Stimulated activated naive CD4-positive, alpha-beta T cell (primary cell): Measurements from ENCODE around the gene PARD6B.
"Not testable (repeated sequence)": the region's sequence is repeated elsewhere in the genome, so short reads cannot be mapped to it uniquely, and the experiment has no call there.

Experiments used
- DNase-seq, 6 experiments: peaks; one replicate each; lab custom pipeline; 2025; lab: John Stamatoyannopoulos, UW

PARD6B gene

DNA sequence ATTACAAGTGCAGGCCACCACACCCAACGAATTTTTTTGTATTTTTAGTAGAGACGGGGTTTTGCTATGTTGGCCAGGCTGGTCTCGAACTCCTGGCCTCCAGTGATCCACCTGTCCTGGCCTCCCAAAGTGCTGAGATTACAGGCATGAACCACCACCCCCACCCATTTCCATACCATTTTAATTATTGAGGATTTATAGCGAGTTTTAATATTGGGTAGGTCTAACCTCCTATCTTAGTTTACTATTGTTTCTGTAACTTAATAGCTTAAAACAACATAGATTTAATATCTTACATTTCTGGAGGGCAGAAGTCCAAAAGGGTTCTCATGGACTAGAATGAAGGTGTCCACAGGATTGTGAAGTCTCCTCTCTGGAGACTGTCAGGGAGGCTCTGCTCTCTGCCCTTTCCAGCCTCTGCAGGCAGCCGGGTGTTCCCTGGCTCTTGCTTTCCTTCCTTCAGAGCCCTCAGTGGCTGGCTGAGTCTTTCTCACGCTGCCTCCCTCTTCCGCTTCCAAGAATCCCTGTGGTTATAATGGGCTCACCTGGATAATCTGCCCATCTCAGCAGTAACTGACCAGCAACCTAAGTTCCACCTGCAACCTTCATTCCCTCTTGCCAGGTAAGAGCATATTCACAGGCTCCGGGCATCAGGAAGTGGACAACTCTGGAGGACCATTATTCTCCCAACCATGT is 44.9 kb downstream of the PARD6B start:
- no peak for DNase-seq

DNA sequence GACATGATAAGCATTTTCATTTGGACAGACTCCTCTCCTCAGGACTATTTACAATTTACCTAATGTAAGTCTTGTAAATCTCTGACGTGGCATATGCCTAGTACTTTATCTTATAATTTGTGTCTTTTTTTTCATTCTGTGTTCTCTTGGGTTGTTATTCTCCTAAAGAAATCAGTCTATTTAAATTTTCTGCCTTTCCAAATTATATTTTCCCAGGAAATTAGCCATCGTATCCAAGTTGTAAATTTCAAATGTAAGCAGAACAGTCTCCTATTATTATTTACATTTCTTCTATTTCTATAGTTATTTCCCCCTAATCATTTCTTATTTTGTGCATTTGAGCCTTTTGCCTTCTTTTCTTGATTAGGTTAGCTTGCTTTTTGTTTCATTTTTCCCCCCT is 46.0 kb downstream of the PARD6B start:
- DNase-seq = no peak

DNA sequence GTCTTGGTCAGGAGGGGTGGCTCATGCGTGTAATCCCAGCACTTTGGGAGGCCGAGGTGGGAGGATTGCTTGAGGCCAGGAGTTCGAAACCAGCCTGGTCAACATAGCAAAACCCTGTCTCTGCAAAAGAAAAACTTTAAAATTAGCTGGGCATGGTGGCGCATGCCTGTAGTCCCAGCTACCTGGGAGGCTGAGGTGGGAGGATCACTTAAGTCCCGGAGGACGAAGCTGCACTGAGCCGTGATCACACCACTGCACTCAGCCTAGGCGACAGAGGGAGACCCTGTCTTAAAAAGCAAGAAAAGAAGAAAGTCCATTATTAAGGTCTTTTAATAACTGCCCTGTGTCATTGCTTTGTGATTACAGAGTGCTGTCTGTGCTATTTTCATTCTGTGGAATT is 47.6 kb downstream of the PARD6B start:
- not testable (repeated sequence) for DNase-seq

DNA sequence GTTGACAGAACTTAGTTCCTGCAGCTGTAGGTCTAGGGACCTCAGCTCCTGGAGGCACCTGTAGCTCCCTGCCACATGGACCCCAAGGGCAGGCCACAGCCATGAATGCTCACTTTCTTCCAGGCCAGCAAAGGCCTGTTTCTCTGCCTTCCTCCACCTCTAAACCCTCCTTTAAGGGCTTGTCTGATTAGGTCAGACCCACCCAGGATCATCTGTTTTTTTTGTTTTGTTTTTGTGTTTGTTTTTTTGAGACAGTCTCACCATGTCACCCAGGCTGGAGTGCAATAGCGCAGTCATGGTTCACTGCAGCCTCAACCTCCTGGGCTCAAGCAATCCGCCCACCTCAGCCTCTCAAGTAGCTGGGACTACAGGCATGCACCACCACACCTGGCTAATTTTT is 52.0 kb downstream of the PARD6B start:
- DNase-seq = no peak

DNA sequence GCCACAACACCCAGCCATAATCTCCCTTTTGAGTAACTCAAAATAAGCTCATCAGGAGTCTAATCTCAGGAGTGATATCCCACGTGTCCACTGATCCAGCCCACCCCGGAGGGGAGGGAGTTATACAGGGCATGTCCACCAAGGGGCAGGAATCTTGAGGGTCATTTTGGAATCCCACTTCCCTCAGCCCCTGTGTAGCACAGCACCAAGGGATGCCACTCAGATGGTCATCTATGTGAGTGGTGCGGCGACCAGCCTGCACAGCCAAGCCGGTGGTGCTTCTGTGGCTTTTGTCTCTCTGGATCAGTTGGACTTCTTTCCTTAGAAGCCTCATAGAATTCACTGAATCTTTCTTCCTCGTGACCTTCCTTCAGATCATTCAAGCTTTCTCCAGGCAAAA is 52.5 kb downstream of the PARD6B start:
- no peak for DNase-seq

DNA sequence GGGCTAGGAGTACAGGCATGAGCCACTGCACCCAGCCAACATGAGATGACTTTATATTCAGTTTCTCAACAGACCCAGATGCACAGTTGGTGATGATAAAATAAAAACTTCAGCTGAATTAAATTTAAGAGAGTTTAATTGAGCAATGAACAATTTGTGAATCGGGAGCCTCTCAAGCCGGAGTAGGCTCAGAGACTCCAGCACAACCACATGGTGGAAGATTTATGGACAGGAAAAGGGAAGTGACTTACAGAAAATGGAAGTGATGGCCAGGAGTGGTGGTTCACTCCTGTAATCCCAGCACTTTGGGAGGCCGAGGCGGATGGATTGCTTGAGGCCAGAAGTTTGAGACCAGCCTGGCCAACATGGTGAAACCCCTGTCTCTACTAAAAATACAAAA is 53.1 kb downstream of the PARD6B start:
- no peak for DNase-seq

DNA sequence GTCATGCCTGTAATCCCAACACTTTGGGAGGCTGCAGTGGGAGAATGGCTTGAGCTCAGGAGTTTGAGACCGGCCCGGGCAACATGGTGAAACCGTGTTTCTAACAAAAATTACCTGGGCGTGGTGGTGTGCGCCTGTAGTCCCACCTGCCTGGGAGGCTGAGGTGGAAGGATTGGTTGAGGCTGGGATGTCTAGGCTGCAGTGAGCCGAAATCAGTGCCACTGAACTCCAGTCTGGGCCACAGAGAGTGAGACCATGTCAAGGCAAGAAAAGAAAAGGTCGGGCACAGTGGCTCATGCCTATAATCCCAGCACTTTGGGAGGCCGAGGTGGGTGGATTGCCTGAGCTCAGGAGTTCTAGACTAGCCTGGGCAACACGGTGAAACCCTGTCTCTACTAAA is 55.3 kb downstream of the PARD6B start:
- no peak for DNase-seq

DNA sequence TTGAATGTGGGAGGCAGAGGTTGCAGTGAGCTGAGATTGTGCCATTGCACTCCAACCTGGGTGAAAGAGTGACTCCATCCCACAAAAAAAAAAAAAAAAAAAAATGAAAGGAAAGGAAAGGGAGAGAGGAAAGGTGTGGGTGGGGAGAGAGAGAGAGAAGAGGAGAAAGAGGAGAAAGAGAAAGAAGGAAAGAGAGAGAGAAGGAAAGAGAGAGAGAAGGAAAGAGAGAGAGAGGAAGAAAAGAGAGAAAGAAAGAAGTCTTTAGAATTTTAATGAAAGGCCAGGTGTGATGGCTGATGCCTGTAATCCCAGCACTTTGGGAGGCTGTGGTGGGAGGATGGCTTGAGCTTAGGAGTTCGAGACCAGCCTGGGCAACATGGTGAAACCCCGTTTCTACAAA is 55.8 kb downstream of the PARD6B start:
- no peak for DNase-seq

DNA sequence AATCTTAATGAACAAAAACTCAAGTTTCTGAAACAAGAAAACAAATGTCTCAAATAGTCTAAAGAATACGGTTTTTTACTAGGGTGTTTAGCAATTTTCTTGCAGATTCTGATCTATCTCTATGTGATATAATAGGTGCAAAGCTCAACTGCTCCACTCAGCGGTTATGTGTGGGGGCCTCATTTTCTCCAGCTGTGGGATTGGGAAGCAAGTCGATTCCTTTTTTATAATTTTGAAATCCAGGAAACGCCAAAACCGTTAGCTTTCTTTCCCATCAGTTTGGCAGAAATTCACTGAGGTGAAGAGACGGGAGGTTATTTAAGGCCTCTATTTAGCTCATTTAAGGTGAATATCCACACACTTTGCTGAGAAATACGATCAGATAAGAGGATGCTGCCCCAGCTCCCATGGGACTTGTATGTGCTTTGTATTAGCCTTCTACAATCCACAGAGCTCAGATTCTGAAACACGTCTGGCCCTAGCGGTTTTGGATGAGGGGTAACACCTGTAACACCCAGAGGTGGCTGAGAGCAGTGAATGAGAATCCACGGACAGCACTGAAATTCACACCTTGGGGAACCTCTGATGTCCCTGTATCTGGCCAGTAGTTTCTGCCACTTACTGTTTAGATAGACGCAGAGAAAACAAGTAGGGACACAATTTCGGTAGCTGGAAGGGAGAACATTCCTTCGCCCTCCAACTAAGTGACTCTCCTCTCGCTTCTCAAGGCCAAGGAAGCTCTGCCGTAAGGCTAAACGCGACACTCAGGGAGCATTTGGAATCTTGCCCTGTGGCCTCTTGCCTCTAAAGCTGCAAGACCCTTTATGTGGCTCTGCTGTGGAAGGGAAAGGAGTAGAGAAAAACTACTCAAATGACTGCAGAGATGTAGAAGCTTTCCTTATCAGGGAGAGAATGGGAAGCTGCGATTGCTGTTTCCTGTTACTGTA is 56.9 kb downstream of the PARD6B start:
- DNase-seq = no peak

DNA sequence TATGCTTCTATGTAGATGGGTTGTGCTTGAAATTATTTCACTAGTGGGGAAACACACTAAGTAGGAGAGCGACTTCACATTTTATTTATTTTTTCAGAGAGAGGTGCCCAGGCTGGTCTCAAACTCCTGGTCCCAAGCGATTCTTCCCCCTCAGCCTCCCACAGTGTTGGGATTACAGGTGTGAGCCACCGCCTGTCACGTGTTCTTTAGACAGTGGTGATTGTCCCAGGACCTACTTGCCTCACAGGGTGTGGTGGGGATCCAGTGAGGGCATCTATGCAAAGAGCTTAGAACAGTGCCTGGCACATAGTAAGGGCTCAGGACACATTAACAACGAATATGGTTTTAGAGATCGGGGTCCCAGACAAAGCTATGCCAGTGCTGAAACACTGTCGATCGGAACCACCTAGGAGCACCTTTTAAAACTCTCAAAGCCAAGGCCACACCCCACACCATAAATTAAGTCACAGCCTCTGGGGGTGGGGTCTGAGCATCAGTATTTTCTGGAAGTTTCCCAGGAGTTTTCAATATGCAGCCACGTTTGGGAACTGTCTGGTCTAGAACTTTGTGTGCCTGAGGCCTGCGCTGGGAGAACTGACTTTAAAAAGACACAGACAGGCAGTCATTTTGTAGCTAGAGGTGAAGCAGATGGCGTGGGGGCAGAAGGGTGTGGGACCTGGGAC is 58.7 kb downstream of the PARD6B start:
- no peak for DNase-seq

DNA sequence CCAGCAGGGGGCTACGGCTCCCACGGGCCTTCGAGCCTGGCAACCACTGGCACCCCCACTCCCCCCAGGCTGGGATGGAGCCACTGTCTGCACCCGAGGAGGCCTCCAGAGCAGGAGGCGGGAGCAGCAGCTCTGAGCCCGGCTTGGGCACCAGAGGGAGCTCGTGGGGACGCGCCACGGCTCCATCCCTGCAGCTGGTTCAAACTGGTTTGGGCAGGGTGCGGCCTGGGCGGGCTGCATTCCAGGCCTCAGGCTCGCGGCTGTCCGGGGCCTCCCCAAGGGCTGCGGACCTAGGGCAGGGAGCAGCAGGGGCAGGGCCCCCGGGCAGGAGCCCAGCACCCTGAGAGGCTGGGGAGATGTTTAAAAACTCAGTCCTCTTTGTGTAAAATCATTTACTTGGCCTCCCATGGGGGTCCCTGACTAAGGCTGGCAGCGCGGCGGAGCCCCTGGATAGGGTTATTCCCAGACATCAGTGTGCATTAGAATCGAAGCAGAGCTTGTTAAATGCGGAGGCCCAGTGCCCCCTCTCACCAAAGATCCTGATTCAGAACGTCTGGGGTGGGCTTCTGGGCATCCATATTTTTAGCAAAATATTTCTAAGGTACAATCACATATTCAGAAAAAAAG is 59.4 kb downstream of the PARD6B start:
- DNase-seq = peak; percentile 57 to 80 (median 70)

DNA sequence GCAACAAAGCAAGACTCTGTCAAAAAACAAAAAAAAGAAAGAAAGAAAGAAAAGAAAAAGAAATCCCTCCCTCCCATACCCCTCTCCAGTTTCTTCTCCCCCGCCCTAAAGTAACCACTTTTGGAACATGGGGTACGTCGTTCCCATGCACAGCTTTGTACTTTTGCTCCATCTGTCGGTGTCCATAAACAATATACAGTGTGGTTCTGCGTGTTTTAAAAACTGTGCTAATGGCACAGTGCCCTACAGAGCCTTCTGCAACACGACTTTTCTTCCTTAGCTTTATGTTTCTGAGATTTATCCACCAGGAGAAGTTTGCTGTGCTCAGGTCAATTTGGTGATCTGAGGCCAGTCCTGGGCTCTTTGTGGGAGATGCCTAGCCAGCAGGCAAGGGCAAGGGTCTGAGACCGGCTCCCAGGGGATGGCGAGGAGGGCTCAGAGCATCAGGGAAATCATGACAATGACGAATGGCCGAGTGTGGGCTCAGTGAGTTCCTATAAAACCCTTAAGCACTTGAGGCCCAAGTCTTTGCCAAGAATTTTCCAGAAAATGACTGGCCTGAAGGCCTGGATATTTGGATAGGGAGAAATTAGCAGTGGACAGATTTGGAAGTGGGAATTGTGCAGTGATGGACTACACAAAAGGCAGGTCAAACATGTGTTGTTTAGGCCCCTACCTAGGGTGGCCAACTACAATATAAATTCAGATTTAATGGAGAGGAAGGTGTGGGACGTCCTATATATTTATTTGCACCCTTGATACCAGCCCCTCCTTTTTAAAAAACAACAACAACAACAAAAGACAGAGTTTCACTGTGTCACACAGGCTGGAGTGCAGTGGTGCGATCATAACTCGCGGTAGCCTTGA is 61.6 kb downstream of the PARD6B start:
- DNase-seq = peak in 1 of 6 experiments; percentile 36

DNA sequence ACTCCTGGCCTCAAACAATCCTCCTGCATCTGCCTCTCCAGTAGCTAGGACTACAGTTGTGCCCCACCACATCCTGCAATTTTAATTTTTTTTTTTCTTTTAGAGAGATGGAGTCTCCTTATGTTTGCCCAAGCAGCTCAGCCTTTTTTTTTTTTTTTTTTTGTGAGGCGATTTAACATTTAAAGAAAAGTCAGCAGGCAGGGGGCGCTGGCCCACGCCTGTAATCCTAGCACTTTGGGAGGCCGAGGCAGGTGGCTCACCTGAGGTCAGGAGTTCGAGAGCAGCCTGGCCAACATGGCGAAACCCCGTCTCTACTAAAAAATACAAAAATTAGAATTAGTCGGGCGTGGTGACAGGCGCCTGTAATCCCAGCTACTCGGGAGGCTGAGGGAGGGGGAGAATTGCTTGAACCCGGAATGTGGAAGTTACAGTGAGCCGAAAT is 62.2 kb downstream of the PARD6B start:
- DNase-seq = peak in 4 of 6 experiments; percentile 11 to 38 (median 34)

DNA sequence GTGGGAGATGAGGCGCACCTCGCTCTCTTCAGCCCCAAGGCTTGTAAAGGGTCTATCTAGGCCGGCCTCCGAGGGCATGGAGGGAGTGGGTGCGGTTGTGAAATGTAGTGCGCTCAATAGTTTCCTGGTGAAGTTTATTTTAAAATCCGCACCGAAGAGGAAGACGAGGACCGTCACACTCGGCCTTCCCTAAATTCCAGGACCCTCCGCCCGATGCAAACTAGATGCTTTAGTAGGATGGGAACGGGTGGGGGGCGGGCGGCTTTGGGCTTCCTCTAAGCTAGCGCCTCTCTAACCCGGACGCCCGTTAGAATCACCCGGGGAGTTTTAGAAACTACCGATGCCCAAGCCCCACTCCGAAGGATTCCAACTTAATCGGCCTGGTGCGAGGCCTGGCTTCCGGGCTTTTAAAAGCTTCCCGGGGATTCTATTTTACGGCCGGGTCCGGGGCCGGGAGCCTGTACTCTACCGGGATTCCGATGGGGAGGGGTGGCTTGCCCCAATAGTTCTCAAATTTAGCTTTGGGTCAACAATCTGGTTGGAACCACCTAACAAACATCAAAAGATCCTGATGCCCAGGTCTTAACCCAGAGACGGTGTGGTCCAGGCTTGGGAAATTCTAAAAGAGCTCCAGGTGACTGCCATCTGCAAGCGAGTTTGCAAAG is 62.9 kb downstream of the PARD6B start:
- no peak for DNase-seq

DNA sequence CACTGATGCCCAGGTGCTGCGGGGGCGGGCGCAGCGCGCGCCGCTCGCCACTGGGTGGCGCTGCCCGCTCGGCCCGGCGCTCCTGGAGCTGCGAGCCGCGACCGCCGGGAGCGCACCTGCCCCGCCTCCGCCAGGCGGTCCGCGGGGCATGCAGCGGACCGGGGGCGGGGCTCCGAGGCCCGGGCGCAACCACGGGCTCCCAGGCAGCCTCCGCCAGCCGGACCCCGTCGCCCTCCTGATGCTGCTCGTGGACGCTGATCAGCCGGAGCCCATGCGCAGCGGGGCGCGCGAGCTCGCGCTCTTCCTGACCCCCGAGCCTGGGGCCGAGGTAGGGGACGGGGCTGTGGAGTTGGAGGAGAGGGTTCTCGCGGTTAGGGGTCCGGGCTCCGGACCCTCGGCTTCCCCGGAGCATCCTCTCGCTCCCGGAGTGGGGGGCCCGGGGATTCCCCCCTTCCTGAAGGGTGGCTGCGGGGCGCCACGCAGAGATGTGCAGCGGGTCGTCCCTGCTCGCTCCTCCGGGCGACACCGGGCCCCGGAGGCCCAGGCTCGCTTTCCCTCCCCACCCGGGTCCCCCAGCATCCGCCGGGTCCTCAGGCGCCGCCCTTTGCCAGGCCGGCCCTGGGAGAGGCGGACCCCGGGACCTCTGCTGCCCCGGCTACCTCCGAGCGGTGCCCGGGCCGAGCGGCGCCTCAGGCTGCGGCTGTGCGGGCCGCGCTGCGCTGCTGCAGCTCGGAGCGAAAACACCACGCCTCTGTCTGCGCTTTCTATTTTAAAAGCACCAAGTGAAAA is 63.7 kb downstream of the PARD6B start, which contains the start of gene BCAS4:
TSS of gene BCAS4 (plus strand) at position 216 of the 789 bp plus-strand sequence. CDS start at position 239, 23 bp downstream.
- DNase-seq = peak; percentile 63 to 87 (median 77)

DNA sequence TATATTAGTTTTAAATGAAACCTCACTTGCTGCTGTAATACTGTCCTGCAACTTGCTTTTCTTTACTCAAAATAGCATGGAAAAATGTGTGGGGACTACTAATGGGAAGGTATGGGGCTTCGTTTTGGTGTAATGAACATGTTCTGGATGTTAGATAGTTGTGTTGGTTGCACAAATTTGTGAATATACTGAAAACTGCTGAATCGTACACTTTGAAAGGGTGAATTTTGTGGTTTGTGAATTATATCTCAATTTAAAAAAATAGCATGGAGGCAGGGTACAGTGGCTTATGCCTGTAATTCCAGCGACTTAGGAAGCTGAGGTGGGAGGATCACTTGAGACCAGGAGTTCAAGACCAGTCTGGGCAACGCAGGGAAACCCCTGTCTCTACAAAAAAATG is 65.8 kb downstream of the PARD6B start:
- DNase-seq = no peak

DNA sequence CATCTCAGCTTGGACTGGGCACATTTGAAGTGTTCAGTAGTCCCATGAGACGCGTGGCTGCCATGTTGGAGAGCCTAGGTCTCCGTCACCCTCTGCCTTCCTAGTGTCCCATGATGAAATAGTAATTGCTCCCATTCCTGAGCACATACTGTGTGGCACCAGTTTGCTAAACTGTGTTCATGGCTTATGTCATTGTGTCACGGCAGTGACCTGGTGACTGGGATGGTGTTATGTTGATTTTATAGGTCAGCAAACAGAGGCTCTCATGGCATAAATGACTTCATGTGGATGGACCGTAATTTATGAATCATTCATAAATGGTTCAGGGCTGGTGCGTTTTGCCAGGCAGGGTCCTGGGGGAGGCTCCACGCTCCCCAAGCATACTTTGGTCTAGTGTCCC is 67.3 kb downstream of the PARD6B start:
- DNase-seq = no peak

DNA sequence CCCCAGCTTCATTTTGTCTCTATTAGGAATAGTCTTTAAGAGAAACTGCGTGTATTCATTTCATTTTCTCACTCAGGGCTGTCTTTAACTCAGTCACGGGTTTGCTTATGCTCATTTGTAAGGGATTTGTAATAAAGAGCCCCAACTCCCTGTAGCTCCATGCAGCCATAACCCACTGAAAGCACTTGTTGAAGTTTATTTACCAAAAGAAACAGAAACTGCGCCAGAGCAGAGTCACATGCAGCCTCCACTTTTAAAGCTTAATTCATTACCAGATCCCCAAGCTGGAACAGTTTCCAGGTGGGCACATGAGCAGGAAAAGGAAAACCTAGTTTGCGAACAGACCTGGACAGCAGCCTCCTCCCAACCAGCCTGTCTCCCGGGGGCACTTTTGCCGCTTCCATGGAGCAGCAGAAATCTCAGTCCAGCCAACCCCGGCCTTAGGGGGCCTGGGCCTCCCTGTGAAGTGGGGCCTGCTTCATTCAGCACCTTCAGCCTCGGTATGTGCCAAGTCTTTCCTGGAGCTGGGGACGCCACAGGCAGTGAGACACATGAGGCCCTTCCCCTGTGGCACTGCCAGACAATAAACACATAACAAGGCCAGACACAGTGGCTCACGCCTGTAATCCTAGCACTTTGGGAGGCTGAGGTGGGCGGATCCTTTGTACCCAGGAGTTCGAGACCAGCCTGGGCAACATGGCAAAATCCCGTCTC is 68.0 kb downstream of the PARD6B start:
- DNase-seq = no peak
